ENCODE results near the gene PHETA1. TPM values are rescaled to one million over a fixed set of nuclear protein-coding genes. Genes with fewer than 3 reads are reported as not detected.

Gene PHETA1
- polyA plus RNA-seq, 1 donor, result 12.8 TPM

DNA sequence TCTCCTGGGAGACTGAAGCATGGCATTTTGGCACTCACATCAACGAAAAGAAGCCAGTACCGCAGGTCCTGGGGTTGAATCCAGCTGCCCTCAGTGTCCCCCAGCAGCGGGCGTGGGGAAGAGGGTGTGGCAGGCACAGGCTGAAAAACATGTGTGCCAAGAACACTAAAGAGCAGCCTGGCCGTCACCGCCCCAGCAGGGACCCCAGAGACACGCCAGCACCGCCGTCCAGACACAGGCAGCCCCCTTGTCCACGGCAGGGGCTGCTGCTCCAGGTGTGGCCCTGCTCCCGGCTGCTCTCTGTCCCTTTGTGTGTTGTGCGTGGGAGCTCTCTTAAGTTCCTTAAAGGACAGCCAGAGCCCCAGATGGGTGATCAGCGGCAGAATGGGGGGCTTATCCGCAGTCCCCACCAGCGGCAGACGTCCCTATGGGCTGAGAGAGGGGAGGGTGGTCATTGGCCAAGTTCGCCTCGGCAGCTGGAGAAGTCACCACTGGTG is 556 bp downstream of the PHETA1 start:
- no peak for DNase-seq

DNA sequence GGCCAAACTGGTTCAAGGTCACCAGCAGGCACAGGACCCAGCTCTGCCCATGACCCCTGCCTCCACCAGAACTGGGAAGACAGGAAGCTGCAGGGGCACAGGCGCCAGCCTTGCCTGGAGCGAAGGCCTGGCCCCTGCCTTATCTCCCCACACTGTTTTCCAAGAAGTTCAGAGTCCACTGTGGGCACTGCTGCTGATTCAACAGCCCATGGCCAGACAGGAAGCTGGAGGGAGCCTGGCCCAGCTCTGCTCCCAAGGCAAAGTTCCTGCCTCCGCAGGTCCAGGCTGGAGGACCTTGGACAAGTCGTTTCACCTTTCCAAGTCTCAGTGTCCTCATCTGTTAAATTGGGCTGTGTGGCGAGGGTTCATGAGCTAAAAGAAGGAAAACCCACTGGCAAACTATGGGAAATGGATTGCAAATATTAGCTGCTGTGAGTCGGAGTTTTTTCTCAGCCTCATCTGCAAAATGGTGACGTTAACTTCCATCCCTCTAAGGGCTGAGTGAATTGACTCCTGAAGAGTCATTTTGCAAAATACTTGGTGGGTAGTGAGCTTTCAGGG is 1.2 kb downstream of the PHETA1 start:
- no peak for DNase-seq

DNA sequence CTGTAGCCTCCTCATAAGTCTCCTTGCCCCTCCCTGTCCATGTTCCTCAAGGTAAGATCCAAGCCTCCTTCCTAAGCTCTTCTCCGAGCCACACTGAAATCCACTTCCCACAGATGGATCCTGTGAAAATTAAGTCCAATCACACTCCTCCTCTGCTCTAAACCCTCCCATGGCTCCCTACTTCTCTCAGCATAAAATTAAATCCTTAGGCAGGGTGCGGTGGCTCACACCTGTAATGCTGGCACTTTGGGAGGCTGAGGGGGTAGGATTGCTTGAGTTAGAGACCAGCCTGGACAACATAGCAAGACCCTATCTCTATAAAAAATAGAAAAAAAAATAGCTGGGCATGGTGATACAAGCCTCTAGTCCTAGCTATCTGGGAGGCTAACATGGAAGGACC is 2.3 kb downstream of the PHETA1 start:
- no peak for DNase-seq

DNA sequence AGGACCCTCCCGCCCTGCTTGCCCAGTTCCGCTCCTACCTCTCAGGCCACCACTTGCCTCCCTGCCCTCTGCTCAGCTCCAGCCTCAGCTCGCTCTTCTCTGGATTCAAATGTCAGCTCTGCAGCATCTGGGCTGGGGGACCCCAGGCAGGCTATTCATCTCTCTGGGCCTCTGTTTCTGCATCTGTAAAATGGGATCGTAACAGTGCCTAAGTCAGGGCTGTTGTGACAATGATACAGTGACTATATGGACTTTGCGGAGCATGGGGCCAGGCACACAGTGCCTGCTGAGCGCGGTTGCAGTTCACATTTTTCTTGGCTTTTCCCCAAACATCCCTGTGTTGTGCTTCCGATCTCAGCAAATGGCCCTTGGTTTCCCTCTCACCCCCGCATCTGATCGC is 2.8 kb downstream of the PHETA1 start:
- DNase-seq, result no peak

DNA sequence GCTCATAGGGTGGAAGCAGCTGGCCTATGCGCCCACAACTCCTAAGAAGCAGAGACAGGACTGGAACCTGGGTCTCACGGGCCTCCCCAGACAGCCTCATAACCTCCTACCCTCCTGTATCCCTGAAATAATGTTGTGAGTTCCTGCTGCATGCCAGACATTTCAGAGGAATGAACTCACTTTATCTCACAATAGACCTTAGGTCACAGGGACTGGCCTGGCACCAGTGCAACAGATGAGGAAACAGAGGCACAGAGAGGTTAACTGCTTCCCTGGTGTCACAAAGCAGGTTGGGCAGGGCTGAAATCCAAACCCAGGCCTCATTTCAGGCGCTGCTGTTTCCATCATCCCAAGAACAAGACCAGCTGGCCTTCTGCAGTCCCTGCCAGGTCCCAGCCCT is 5.3 kb downstream of the PHETA1 start:
- no peak for DNase-seq

DNA sequence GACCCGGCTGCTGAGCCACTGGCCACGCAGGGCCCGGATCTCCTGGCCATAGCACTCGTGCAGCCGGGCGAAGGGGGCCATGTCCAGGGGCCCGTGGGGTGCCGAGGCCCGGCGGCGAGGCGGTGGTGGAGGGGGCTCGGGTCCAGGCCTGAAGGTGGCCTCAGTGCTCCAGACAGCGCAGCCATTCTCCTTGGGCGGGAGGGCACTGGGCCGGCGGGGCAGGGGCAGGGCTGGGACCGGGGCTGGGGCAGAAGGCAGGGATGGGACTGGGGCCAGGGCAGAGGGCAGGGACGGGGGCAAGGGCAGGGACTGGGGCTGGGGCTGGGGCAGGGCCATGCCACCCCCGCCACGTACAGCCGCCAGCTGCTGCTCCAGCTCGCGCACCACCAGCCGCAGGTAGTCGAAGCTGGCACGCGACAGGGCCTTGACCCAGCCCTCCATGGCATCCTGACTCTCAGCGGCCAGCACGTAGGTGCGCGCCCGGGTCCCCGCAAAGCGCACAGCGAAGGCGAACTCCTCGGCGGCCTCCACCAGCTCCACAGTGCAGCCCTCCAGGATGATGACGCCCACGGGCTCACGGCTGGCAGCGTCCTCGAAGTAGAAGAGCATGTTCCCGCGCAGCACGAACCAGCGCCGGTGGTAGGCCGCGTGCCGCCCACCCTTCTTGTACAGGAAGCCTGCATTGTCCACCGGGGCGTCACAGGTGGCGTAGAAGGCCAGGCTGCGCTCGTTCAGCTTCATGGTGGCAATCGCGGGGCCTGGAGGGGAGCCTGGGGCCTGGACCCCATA is 6.0 kb downstream of the PHETA1 start:
- no peak for DNase-seq

DNA sequence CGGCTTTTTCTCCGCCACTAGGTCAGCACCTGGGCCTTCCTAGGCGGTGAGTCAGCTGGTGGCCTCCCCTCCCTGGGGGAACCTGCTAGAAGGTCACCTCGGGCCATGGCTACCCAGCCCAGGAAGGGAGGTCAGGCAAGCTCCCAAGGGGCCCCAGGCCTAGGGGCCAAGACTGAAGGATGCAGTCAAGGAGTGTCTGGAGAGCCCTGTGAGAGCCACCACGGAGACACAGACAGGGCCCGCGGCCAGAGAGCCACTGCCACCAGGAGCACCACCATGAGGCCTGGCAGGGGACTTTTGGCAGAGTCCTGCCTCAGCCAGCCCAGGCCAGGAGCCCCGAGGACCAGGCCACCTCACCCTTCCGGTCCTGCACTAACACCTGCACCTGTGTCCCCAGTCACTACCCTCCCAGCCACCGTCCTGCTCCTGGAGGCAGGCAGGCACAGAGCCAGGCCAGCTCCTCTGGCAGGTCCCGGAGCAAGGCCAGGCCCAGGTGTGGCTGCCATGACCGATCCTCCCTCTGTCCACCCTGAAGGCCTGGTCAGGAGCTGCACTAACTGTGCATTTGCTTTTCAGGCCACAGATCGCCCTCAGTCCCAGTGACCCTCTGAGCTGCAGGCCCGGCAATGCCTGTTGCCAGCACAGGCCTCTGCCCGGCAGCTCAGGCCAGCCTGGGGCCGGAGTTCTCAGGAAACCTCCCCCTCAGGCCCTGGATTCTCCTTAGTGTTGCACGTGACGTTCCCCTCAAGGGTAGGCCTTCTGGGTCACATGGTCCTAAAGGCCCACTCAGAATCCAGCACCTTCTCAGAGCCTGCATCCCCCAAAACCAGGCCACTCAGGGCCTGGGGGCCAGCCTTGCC is 6.9 kb downstream of the PHETA1 start:
- no peak for DNase-seq

DNA sequence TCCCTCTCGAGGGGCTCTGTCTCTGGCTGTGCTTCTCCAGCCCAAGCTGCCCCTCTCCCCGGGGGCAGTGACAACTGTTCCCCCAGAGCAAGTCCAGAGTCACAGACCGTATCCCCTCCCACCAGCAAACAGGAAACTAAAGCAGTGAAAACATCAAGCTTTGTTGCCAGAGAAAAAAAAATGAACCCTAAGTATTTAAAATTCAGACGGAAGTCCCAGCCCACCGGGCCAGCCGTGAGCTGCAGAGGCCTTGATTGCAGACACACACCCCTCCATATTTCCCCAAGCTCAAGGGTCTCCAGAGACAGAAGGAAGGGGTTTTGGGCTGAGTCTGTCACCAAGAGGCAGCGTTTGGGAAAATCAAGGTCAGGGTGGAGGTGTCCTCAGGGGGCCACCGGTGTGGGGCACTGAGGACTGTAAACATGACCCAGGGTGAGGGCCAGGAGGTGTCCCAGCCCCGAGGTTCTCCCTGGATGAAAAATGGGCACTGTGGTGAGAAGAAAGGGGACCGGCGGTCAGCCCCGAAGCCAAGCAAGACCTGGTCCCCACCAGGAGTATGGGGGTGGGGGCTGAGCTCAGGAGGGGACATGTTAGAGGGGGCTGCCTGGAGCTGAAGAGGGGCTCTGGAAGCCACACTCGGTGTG is 7.7 kb downstream of the PHETA1 start:
- no peak for DNase-seq

DNA sequence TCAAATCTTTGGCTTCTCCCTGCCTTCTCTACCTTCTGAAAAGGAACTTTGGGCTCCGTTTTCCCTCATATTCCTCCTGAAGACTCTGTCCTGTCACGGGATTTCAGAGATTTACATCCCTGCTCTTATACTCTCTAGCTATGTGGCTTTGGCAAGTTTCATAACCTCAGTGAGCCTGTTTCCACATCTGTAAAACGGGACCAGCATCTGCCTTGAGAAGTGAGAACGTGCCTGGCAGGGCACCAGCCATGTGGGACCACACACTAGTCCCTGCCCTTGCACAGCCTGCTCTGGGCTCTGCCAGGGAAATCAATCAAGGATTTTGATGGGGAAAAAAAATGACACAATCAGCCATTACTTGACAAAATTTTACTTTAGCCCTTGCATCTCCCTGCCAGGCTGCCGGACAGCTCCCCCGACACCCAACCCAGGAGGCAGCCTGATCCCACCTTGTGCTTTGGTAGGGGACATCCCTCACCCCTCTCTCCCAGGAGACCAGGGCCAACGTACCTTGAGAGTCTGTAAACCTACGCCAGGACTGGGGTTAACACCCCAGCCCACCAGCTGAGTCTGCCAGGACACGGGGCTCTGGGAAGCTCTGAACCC is 8.5 kb downstream of the PHETA1 start:
- no peak for DNase-seq

DNA sequence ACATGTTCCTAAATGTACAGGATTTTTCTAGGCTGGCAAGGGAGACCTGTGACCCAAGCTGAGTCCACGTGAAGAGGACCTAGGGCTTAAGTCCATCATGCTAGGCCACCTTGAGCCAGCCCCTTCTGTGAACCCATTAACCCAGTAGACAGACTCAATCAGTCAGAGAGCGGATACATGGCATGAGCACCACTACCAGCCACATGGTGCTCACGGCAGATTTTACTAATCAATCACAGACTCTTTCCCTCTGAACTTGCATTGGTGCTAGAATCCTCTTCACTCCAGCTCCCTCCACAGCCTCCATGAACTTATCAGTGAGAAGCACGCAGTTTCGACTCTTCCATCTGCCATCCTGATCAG is 9.0 kb downstream of the PHETA1 start:
- DNase-seq, result no peak

DNA sequence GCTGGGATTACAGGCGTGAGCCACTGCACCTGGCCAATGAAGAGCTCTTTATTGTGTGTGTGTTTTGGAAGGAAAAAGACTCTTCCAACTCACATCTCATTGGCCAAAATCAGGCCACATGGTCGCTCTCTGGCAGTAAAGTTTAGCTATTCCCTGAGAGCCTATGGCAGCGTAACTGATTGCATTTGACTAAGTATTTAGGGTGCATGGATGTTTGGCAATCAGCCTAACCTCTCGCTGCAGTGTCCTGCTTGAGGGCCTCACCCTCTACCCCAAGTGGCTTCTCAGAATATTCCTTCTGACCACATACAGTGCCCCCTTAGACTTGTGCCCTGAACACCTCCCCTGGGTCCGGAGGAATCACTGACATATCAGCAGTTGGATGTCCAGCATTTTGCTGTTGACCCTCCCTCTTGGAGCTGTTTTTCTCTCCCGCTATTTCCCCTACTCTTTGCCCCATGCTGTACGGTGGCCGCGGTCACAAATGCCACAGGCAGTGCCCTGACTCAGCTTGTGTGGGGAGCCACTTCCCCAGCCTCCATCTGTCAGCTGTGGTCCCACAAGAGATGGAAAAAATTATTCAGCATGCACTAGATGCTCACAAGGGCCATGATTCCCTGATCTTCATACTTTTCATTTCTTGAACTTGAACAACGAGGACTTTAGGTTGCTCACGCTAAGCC is 9.5 kb downstream of the PHETA1 start:
- DNase-seq, result peak; percentile 27

DNA sequence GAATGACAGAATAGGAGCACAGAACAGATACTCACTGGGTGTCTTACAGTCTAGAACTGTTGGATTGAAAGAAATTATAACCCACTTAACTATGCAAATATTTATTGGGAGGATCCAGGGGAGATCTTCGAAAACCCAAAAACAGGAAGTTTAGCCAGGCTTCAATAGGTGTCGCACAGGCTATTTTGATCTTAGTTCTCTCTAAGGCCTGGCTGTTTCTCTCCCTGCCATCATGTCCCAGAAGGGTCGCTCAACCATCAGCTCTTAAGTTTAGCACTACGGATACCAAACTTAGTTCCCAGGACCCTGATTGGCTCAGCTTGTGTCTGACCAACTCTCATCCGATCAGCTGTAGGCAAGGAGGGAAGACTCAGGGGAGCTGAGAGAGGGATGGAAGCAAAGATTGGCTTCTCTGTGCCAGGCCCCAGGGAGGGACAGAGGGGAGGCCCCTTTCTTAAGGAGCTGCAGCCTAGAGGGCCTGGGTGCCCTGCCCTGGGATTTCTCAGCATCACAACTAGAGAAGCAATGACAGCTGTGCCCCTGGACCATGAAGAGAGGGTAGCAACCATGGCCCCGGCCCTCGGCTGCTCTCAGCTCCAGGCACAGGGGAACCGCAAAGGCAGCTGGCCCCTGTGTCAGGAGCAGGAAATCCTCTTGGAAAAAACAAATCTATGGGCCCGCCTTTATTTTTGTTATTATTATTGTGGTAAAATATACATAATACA is 13.5 kb downstream of the PHETA1 start:
- DNase-seq, result no peak

DNA sequence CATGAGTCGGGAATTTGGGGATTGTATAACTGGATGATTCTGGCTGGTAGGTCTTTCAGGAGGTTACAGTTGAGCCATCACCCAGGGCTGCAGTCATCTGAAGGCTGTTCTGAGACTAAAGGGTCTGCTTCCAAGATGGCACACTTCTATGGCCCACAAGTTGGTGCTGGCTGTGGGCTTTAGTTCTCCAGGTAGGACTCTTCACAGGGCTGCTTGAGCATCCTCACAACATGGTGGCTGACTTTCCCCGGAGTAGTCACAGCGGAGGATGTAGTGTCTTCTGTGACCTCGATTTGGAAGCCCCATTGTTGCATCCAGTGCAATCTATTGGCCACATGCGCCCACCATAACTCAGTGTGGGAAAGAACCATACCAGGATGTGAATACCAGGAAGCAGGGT is 14.4 kb downstream of the PHETA1 start:
- no peak for DNase-seq

DNA sequence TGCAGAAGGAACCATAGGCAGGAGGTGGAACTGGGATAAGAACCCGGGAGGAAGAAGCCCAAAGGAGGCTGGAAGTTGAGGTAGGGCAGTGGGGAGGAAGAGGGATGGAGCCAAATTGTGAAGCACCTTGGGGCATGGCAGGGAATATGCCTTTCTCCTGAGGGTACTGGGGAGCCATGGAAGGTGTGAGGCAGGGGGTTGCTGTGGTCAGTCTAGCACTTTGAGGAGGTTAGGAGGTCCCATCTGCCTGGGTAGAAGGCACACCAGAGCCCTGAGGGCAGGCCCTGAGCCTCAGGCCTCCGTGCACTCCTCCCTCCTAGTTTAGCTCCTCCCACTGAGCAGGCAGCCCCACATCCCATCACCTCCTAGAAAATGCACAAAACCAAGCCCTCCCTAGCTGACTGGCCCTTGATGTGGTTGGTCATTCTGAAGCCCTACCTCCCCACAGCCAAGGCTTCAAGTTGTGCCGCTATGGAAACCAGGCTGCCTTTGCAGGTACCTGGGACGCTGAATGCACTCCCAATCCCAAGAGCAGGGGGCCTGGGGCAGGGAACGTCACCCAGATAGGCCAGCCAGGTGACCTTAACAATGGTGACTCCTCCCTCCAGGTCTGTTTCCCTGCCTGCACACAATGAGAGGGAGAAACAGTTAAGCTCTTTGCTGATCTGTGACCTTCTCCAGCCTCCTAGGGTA is 15.1 kb downstream of the PHETA1 start:
- no peak for DNase-seq

DNA sequence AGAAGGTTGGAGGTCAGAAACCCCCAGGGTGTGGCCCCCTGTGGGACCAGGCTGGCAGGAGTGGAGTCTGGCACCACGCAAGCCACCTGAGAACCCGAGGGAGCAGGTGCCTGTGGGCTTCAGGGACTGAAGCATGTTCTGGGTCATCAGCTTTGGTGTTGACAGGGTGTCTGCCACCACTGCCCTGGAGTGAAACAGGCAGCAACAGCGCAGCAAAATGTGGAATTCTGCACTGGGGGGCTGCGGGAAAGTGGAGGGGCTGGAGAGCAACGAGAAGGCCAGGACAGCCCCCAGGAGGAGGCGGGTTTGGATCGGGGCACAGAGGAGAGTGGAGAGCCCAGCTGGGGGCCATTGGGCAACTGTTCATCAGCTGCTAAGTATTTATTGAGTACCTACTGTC is 15.9 kb downstream of the PHETA1 start:
- DNase-seq, result no peak

DNA sequence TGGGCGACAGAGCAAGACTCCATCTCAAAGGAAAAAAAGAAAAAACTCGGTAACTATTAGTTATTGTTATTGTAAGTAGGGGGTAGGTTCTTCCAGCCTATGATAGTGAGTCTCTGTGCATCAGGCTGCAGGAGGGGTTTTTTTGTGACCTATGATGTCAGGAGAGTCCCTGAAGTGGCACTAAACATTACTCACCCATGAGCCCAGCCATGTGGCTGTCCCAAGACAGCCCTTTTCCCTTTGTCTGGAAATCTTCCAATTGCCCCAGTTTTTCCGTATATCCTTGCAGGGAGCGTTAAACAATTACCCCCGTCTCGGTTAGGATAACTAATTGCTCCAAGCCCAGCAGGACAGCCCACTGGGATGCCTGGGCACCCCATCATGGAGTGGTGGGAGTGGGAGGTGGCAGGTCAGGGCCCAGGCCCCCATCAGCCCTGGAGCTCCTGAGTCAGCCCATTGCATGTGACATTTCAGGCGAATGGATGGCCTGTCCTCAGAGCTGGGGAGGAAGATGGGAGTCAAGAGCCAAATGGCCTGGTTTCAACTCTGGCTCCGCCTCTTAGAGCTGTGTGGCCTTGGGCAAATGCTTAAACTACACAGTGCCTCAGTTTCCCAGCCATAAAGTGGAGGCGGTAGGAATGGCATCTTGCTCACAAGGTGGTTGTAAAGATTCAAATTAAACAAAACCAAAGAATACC is 16.4 kb downstream of the PHETA1 start:
- no peak for DNase-seq

DNA sequence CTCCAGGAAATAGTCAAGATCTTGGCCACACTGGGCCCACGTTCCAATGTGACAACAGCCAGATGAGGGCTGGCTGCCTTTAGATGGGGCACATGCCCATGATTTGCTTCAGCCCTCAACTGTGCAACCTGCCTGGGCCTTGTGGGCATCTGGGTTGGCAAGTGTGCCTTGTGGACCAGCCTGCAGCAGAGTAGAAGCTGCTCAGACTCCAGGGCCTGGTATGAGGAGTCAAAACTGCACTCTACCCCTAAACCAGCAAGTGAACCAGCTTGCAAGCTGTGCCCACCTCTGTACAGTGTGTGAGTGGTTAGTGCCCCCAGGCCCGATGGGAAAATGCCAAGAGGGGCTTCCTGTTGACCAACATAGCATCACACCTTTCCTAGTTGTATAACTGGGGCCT is 17.9 kb downstream of the PHETA1 start:
- DNase-seq, result no peak

DNA sequence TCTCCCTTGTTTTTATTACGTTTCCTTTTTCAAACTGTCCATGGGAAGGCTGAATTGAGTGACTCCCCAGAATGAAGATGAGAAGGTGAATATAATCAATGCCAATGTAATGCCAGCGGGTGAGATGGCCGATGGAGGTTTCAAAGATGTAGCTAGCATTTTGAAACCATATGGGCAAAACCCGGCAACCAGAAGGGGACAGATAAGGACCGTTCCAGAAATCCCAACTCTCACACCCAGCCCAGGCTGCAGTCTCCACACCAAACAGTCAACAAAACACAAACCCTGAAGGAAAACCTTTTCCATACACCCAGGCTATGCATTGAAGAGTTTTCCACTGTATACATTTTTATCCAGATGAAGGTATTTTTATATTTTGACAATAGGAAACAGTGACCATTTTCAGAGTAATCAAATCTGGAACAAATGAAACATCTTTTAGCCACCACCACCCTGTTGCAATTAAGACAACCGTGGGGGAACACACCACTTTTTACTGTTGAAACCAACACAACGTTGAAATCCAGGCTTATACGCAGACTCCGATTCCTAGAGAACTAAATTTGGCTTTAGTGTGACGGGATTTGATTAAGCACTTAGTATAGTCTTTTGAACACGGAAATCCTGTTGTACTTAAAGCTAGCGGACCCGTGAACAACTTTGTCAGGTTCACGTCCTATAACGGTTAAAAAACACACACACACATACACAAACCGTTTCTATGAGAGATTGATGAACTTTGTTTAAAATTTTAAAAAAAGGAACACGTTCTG is 19.0 kb downstream of the PHETA1 start:
- DNase-seq, result no peak

DNA sequence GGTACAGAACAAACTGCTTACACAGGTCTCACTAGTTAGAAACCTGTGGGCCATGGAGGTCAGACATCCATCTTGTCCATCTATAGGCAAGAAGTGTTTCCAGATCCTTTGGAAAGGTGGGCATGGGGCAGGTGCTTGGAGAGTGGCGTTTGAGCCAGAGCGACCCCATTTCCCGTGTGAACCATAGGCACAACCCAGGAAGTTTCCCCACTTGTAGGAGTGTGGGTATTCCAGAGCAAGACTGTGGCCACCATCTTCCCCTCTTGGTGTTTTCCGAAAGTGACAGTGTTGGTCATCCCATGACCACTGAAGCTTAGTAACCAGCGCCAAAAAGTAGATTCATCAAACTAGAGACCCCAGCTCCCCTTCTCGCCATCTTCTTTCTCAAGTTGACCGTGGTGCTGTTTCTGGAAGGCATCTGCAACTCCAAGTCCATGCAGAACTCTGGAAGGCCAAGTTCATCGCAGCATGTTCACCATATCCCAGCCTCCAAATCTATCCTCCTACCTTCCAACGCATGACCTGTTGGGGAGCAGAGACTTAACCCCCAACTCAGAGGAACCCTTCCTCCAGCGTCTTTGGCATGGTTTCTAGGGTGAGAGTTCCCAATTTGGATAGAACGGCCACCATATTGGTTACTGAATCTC is 19.7 kb downstream of the PHETA1 start:
- no peak for DNase-seq

All from hindlimb muscle (tissue), 1 donor.